GM18951 (cell line): ENCODE measurements around the gene MDFI.
"Not testable (repeated sequence)": the region's sequence is repeated elsewhere in the genome, so short reads cannot be mapped to it uniquely, and the experiment has no call there.

Source experiments
- POLR2A ChIP-seq: IDR thresholded peaks from 4 replicates; pipeline ENCODE4 v1.6.1; 2011; ENCODE audit warnings: mild to moderate bottlenecking; ENCODE audit not compliant: insufficient read length, insufficient read depth; ENCODE audit errors: extremely low read depth
- in situ Hi-C: fragments of 300-500 bp; cut with MboI; formaldehyde crosslinking; loops from one replicate; pipeline ENCODE4 v1.12.0; 2022; ENCODE audit warnings: low sequenced_read_pairs, mixed read lengths, inconsistent platforms; ENCODE audit not compliant: unreplicated experiment

MDFI gene

GRCh38 chr6:41608443-41609151, 29.7 kb upstream of the MDFI start:
- no peak for TF ChIP-seq POLR2A
- in situ Hi-C loops: loop anchor here (10.0 kb wide), 1 partner anchor 66 kb away; no protein-coding TSS in a partner anchor

DNA sequence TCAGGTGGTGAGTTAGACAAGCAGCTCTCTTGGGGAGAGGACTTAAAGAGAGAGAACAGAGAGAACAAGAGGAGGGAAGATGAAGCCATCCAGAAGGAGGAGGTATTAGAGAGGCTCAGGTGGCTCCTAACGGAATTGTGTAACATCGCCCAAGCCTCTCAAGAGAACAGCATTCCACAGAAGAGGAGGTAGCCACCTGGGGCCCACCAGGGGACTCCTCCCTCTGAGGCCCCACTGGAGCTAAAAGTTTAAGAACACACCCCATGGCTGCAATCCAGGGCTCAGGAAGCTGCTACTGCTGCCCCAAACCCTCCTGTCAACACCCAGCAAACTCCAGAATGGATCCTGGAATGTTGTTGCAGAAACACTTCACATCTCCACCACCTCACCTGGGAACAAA, 23.6 kb upstream of the MDFI start:
- no peak for TF ChIP-seq POLR2A
- in situ Hi-C loops: no loop called here

- TF ChIP-seq POLR2A: no peak
- in situ Hi-C loops: no loop called here
Measured at GRCh38 chr6:41615311-41615710, 23.0 kb upstream of the MDFI start.

DNA sequence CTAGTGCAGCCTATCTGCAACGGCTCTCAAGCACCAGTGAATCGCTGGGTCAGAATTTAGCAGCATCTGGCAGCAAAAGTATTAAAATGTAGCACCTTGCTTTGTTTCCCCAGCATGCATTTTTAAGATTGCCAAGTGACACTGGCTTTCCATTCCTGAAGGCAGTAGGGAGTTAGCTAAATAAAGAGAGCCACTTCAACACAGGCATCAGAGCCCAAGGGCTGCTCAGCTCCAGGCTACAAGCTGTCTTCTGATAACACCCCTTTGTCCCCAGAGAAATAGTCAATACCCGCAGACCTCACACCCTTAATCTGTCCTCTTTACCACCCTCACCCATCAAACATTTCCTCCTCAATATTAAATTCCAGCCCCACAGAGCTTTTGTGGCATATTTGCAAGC, 19.7 kb upstream of the MDFI start:
- in situ Hi-C loops: no loop called here
- TF ChIP-seq POLR2A: no peak

- in situ Hi-C loops: not testable (repeated sequence)
Measured at GRCh38 chr6:41619193-41619592, 19.1 kb upstream of the MDFI start.

- in situ Hi-C loops: no loop called here
Measured at GRCh38 chr6:41621367-41621766, 16.9 kb upstream of the MDFI start.

DNA sequence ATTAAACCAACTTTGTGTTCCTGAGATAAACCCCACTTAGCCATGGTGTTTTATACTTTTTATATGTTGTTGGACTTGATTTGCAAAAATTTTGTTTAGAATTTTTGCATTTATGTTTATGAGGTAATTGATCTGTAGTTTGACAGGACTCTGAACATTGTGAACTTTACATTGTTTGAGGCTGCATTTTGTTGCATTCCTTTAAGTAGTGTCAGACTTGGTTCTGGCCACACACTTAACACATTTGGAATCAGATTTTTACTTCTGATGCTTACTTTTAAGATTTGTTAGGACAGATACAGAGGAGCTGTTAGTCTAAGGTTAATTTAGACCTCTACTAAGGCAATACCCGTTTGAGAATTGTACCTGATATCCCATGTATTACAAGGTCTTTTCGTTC, 16.5 kb upstream of the MDFI start:
- in situ Hi-C loops: no loop called here
- no peak for TF ChIP-seq POLR2A

More at GRCh38 chr6:41621367-41621766, 16.9 kb upstream of the MDFI start:
- no peak for TF ChIP-seq POLR2A

DNA sequence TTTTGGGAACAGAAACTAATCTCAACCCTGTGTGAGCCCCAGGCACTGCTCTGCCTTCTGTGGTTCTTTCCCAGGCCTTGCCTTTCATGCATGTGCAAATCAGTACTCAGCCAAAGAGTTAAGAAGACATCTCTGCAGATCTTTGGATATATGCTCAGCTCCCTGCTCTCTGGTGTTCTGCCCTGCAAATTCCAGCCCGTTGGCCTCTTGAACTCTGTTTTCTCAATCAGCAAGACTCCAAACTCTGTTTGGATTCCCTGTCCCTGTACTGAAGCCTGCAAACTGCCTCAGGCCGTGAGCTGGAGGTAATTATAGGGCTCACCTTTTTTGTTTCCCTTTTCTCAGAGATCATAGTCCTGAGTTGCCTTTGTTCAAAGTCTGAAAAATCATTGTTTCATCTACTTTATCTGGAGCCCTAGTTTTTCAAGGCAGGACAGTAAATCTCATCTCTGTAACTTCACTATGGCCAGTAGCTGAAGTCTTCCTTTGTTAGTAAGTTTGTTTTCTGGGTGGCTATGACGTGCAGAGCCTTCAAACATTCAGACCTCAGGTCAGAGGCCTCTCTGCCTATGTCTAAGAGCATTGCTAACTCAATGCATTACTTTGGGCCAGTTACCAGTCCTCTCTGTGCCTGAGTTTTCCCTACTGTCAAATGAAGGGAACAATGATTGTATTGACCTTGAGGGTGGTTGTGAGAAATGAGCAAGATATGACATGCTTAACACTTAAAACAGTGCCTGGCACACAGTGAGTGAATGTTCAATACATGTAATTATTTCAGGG, 15.9 kb upstream of the MDFI start:
- TF ChIP-seq POLR2A: no peak
- in situ Hi-C loops: no loop called here

DNA sequence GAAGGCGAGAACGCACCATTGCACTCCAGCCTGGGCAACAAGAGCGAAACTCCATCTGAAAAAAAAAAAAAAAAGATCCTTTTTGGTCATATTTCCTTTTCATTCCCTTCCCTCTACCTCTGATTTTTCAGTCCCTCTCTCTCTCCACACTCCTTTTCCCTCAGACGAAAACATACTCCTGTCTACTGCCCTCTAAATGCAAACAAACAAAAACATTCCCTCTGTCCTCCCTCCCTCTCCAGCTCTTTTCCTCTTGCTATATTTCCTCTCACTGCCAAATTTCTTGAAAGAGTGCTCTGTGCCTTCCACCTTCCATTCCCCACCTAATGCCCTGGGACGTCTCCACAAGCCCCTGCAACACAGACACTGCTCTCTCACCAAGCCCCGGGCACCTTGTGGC, 14.9 kb upstream of the MDFI start:
- TF ChIP-seq POLR2A: no peak
- in situ Hi-C loops: no loop called here

- in situ Hi-C loops: no loop called here
- no peak for TF ChIP-seq POLR2A
Measured at GRCh38 chr6:41624621-41625380, 13.5 kb upstream of the MDFI start.

DNA sequence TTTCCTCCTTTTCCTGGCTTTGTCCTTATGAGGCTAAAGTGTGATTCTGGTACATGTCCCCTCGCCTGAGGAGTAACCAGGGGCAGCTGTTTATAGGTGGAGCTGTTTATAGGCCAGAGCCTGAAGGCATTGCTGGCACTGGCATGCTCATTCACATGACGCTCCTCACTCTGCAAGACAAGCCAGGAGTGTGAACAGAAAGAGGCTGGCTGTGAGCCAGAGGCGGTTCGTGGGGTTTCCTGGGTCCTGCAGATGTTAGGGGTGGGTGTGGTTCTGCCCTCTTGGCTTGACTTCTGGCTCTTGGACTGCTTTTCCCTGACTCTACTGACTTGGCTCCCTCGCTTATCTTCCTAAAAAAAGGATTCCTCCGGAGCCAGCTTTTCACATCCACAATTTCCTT, 12.8 kb upstream of the MDFI start:
- in situ Hi-C loops: no loop called here
- no peak for TF ChIP-seq POLR2A

DNA sequence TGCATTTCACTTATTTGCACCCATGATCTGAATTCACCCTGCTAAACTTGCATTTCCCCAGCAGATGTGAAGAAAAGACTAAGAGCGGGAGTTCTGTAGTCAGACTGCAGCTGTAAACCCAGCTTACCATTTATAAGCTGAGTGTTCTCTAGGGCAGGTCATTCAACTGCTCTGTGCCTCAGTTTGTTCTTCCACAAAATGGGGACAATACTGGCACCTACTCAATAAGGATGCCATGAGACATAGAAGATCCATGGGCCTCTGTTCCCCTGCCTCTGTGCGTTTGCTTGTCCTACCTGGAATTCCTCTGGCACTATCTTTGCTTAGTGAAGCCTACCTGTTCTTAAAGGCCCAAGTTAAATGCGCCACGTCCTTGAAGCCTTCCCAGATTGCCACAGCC, 12.2 kb upstream of the MDFI start:
- no peak for TF ChIP-seq POLR2A
- in situ Hi-C loops: no loop called here

DNA sequence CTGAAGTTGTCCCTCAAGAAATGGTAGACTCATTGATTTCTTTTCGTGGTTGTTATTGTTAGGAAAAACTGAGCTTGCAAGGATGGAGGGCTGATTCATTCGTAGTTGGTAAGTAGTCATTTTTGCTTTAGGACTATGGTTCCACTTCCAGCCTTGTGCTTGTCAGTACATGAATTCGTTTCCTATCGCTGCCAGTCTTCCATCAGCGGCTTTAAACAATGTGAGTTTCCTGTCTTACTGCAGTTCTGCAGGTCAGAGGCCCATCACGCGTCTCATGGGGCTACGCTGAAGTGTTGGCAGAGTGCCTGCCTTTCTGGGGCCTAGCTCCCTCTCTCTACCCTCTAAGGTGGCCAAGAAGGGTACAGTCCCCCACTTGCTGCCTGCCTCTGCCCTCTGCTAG, 11.4 kb upstream of the MDFI start:
- in situ Hi-C loops: no loop called here
- TF ChIP-seq POLR2A: no peak
